ENCODE measurements around the gene SMG6.

DNA sequence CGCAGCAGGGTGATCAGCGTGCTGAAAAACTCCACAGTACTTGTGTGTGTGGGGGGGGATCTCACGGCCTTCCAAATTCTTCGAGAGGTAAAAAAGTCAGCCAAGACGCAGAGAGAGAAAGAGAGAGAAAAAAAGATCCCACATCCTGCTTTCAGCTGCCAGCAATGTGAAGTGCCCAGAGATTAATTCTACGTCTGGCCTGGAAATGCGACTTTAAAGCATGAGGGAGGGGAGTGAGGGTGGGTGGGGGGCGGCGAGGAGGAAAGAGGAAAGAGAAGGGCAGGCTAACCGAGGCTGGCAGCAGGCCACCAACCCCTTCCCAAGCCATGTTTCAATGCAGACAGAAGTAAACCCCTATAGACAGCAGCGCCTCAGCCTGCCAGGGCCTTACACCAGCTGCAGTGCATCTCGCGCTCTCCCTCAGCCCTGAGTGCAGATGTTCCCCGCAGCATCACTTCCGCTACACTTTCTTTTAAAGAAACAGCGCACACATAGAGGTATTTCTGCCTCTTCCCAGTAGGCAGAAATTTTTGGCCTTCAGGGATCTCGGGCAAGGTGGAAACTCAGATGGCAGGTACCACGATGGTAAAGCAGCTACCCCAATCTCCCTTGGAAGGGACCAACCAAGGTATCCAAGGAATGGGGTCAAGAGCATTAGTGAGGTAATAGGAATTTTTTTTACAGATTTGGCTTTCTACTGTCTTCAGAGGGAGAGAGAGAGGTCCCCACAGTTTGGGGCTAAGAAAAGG, 87.8 kb downstream of the SMG6 start:
- TF ChIP-seq, protein P1, sequence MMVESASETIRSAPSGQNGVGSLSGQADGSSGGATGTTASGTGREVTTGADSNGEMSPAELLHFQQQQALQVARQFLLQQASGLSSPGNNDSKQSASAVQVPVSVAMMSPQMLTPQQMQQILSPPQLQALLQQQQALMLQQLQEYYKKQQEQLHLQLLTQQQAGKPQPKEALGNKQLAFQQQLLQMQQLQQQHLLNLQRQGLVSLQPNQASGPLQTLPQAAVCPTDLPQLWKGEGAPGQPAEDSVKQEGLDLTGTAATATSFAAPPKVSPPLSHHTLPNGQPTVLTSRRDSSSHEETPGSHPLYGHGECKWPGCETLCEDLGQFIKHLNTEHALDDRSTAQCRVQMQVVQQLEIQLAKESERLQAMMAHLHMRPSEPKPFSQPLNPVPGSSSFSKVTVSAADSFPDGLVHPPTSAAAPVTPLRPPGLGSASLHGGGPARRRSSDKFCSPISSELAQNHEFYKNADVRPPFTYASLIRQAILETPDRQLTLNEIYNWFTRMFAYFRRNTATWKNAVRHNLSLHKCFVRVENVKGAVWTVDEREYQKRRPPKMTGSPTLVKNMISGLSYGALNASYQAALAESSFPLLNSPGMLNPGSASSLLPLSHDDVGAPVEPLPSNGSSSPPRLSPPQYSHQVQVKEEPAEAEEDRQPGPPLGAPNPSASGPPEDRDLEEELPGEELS (CRISPR knock-in tag; IDR thresholded peaks at IDR 0.05): no peak
- TF ChIP-seq REST (IDR thresholded peaks at IDR 0.05; ENCODE audit: borderline replicate concordance in 1 of 2, low read depth in 1 of 2, low read length in 2 of 2): no peak
- no peak for TF ChIP-seq ATF7 (IDR thresholded peaks at IDR 0.05)
- no peak for TF ChIP-seq ATF7 (CRISPR knock-in tag; IDR thresholded peaks at IDR 0.05)
- no peak for TF ChIP-seq ZNF710 (CRISPR knock-in tag; IDR thresholded peaks at IDR 0.05; ENCODE audit: borderline replicate concordance)

Data from HepG2 (cell line).